HepG2 (cell line): Measurements from ENCODE around the gene SRRM3. TPM values are rescaled to one million over a fixed set of nuclear protein-coding genes. Genes with fewer than 3 reads are reported as not detected.

Experiments
- ATAC-seq: fragments of 200-7000 bp; cut with Tn5 transposase; 3 replicates; pipeline ENCODE4 v1.9.1; 2020; ENCODE audit warnings: mild to moderate bottlenecking, moderate library complexity
- BruUV-seq: library from RNA; stranded (reverse); fragments of 400-500 nt; replicated peaks from 2 replicates; lab custom pipeline; 2021; lab: Mats Ljungman, UMichigan
- CTCF ChIA-PET: fragments of 300-600 bp; formaldehyde crosslinking; extraction: SDS; loops from one replicate; lab custom pipeline; 2021; ENCODE audit warnings: low total read pairs, inconsistent platforms, low intra/inter-chr PET ratio; lab: Yijun Ruan, JAX
- POLR2A ChIA-PET: fragments of 350-600 bp; sonication (Branson Sonifier 250); formaldehyde crosslinking; loops from one replicate; lab custom pipeline; 2020; ENCODE audit warnings: antibody characterized with exemption, inconsistent platforms; lab: Yijun Ruan, JAX
- DNase-seq: peaks from one replicate; pipeline ENCODE4 v3.0.0-alpha.2; 2015; ENCODE audit warnings: low spot score
- FAIRE-seq: peaks from 3 replicates; lab custom pipeline; 2011; peaks lifted over from hg19 to GRCh38; lab: Jason Lieb, UNC
- H2AFZ ChIP-seq: one replicate; pipeline ENCODE4 v1.6.1; 2011; ENCODE audit warnings: low read length, inconsistent platforms
- H3K27ac ChIP-seq: fragments of 300-600 bp; 3 replicates; pipeline ENCODE4 v1.8.0; 2011; ENCODE audit warnings: mixed run types, mild to moderate bottlenecking, mixed read lengths, low read length, inconsistent platforms; ENCODE audit not compliant: insufficient read depth; ENCODE audit errors: extremely low read length
- H3K27me3 ChIP-seq, 2 experiments: fragments of 200-600 bp in 1 of 2; 2 replicates in 1 of 2; 3 replicates in 1 of 2; pipeline versions ENCODE4 v1.6.0 to v1.8.0; 2011; ENCODE audit warnings: low read length in 2 of 2, mild to moderate bottlenecking in 2 of 2, moderate library complexity in 2 of 2, inconsistent platforms in 1 of 2; ENCODE audit not compliant: insufficient read depth in 2 of 2, control insufficient read depth in 1 of 2
- H3K36me3 ChIP-seq, 2 experiments: fragments of 200-600 bp in 1 of 2; replicated peaks in 1 of 2; 2 replicates in 1 of 2; 3 replicates in 1 of 2; pipeline versions ENCODE4 v1.5.1 to v1.8.0; 2011; ENCODE audit warnings: low read length in 2 of 2, inconsistent platforms in 1 of 2; ENCODE audit not compliant: insufficient read depth in 2 of 2, control insufficient read depth in 1 of 2
- H3K4me1 ChIP-seq: 2 replicates; pipeline ENCODE4 v1.5.1; 2012; ENCODE audit warnings: low read length, inconsistent platforms; ENCODE audit not compliant: insufficient read depth
- H3K4me2 ChIP-seq: 2 replicates; pipeline ENCODE4 v1.6.0; 2011; ENCODE audit warnings: low read depth, low read length, inconsistent platforms
- H3K4me3 ChIP-seq, 3 experiments: fragments of 200-600 bp in 1 of 3; sonication (generic), shearing (Covaris generic) in 1 of 3; replicated peaks in 1 of 3; 2 replicates each; pipeline ENCODE4 v1.5.1; 2011 to 2016; ENCODE audit warnings: low read length in 3 of 3, inconsistent platforms in 2 of 3, low read depth in 2 of 3, mild to moderate bottlenecking in 2 of 3, control low read depth in 1 of 3, mixed read lengths in 1 of 3; ENCODE audit not compliant: insufficient read depth in 1 of 3
- H3K79me2 ChIP-seq: one replicate; pipeline ENCODE4 v1.6.1; 2011; ENCODE audit warnings: low read length, inconsistent platforms; ENCODE audit not compliant: insufficient read depth
- H3K9ac ChIP-seq: 2 replicates; pipeline ENCODE4 v1.6.0; 2011; ENCODE audit warnings: mild to moderate bottlenecking, low read depth, low read length, inconsistent platforms; ENCODE audit not compliant: insufficient read depth
- H3K9me3 ChIP-seq: 2 replicates; pipeline ENCODE4 v1.5.1; 2012; ENCODE audit warnings: mild to moderate bottlenecking, low read length
- H4K20me1 ChIP-seq: 2 replicates; pipeline ENCODE4 v1.6.0; 2011; ENCODE audit warnings: inconsistent platforms, mild to moderate bottlenecking, low read length, moderate library complexity; ENCODE audit not compliant: insufficient read depth
- BHLHE40 ChIP-seq: IDR thresholded peaks from 2 replicates; pipeline ENCODE4 v1.6.1; 2011; ENCODE audit warnings: low read length, improper control_type of control experiment
- HMGA1 ChIP-seq: sonication (generic); formaldehyde crosslinking; conservative IDR thresholded peaks from 2 replicates; pipeline ENCODE4 v1.4.0; 2020; ENCODE audit warnings: missing genetic modification reagents
- IRF2 ChIP-seq: IDR thresholded peaks from 2 replicates; pipeline ENCODE4 v1.6.1; 2018; ENCODE audit warnings: missing genetic modification reagents, missing compliant biosample characterization
- KLF16 ChIP-seq, 2 experiments: sonication (generic) in 1 of 2; formaldehyde crosslinking in 1 of 2; IDR thresholded peaks; 2 replicates each; pipeline versions ENCODE4 v1.6.1 to v1.8.0; 2016 to 2023; ENCODE audit warnings: missing genetic modification reagents in 2 of 2, missing compliant biosample characterization in 1 of 2
- NAIF1 ChIP-seq: sonication (generic); formaldehyde crosslinking; IDR thresholded peaks from 2 replicates; pipeline ENCODE4 v1.5.0; 2020; ENCODE audit warnings: mild to moderate bottlenecking, missing genetic modification reagents, borderline replicate concordance
- NFATC3 ChIP-seq: sonication (generic); formaldehyde crosslinking; IDR thresholded peaks from 2 replicates; pipeline ENCODE4 v1.5.1; 2020; ENCODE audit warnings: mild to moderate bottlenecking, missing genetic modification reagents
- TRIM22 ChIP-seq: fragments of 450-650 bp; IDR thresholded peaks from 2 replicates; pipeline ENCODE4 v1.6.1; 2017
- TSC22D2 ChIP-seq: sonication (generic); formaldehyde crosslinking; IDR thresholded peaks from 2 replicates; pipeline ENCODE4 v1.5.1; 2020; ENCODE audit warnings: missing genetic modification reagents, mild to moderate bottlenecking, borderline replicate concordance
- XRCC5 ChIP-seq: fragments of 200-400 bp; formaldehyde crosslinking; optimal IDR thresholded peaks from 2 replicates; pipeline ENCODE3; 2017; ENCODE audit warnings: mild to moderate bottlenecking, low read length
- ZBTB7B ChIP-seq: sonication (generic); formaldehyde crosslinking; IDR thresholded peaks from 2 replicates; pipeline ENCODE4 v1.4.0; 2020; ENCODE audit warnings: missing genetic modification reagents
- ZNF124 ChIP-seq: sonication (generic); formaldehyde crosslinking; IDR thresholded peaks from 2 replicates; pipeline ENCODE4 v1.4.0; 2020; ENCODE audit warnings: missing genetic modification reagents
- ZNF569 ChIP-seq: sonication (generic); formaldehyde crosslinking; IDR thresholded peaks from 2 replicates; pipeline ENCODE4 v1.5.0; 2020; ENCODE audit warnings: mild to moderate bottlenecking, missing genetic modification reagents, moderate library complexity, borderline replicate concordance
- ZNF7 ChIP-seq: IDR thresholded peaks from 2 replicates; pipeline ENCODE4 v1.6.1; 2016; ENCODE audit warnings: missing biosample characterization, missing genetic modification reagents
- ZZZ3 ChIP-seq: sonication (generic); formaldehyde crosslinking; IDR thresholded peaks from 2 replicates; pipeline ENCODE4 v1.4.0; 2020; ENCODE audit warnings: missing genetic modification reagents, mild to moderate bottlenecking, borderline replicate concordance
- WGBS: methylation state at CpG from one replicate; pipeline ENCODE4 v1.1.6; 2017; ENCODE audit warnings: low lambda C conversion rate; 5-methylcytosine and 5-hydroxymethylcytosine counted together
- in situ Hi-C: cut with HindIII; loops from 2 replicates; pipeline ENCODE4 v1.10.0; 2017; ENCODE audit warnings: low pct_unique_long_range_greater_than_20kb; ENCODE audit not compliant: extremely low pct_ligation_motif_present
- intact Hi-C: fragments of 100-400 bp; cut with micrococcal nuclease; formaldehyde crosslinking; loops from one replicate; pipeline ENCODE4 v1.10.0; 2022; ENCODE audit not compliant: unreplicated experiment
- polyA plus RNA-seq, 8 experiments: library from polyadenylated mRNA; depleted of rRNA in 3 of 8; stranded (reverse) in 7 of 8; unstranded in 1 of 8; fragments of >200 nt; fragmentation: Illumina TruSeq in 4 of 8; extraction: Trizol in 4 of 8; gene quantifications; 2 replicates each; pipeline versions ENCODE4 v1.2.1 to v1.2.3, GENCODE V29; 2011 to 2016; ENCODE audit warnings: low read depth in 4 of 8, missing spikeins in 1 of 8, mixed read lengths in 1 of 8; ENCODE audit not compliant: insufficient read depth in 1 of 8
- total RNA-seq, 5 experiments: library from RNA; depleted of rRNA; stranded (reverse); fragments of >200 nt; fragmentation: Illumina TruSeq; extraction: Trizol; gene quantifications; 2 replicates each; pipeline ENCODE4 v1.2.3, GENCODE V29; 2016; ENCODE audit warnings: low read depth in 1 of 5

Gene SRRM3
- total and polyA plus RNA-seq, 2 of the 13 experiments (the other 11 are each of a cell fraction or from before 2014, with no cell fraction given) = 0.13 to 0.54 TPM

DNA sequence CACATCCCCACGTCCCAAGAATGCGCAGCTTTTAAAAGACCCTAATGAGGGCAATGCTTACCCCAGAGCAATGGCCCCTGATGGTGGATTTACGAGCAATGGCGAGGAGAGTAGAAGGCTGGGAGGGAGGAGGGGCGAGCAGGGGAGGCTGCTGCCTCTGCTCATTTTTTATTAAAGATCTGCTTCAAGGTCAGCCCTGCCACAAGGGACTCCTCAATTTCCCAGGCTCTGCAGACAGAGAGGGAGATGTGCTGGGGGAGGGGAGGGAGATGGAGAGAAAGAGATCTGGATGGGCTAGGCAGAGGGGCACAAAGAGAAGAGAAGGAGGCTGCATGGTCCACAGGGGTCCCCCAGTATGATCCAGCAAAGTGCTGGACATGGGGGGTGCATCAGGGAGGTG, 7.8 kb upstream of the SRRM3 start:
- TF ChIP-seq ZBTB7B (CRISPR knock-in tag) (no peak), NFATC3 (CRISPR knock-in tag) (no peak), BHLHE40 (no peak), ZNF569 (no peak), TSC22D2 (CRISPR knock-in tag) (no peak), HMGA1 (CRISPR knock-in tag) (no peak), ZNF124 (CRISPR knock-in tag) (no peak), NAIF1 (CRISPR knock-in tag) (no peak), KLF16 (CRISPR knock-in tag; IDR thresholded peaks at IDR 0.05) (no peak), IRF2 (no peak), XRCC5 (no peak), ZZZ3 (CRISPR knock-in tag) (no peak), TRIM22 (no peak), ZNF7 (no peak)
- CTCF ChIA-PET = no interaction called here
- in situ Hi-C loops = no loop called here

More for the DNA sequence above, 7.8 kb upstream of the SRRM3 start:
- ATAC-seq (no peak), FAIRE-seq (no peak), DNase-seq (no peak)
- Histone ChIP-seq H3K79me2 (no peaks in the 10 kb centered on the region), H4K20me1 (no peaks in the 10 kb centered on the region), H3K9me3 (no peaks in the 10 kb centered on the region), H3K4me1 (peaks cover 10% of the 10 kb centered on the region), H3K9ac (no peak overlapping the region), H3K4me2 (no peak overlapping the region), H3K27ac (no peak overlapping the region), H2AFZ (no peak overlapping the region), H3K4me3 (no peak overlapping the region), H3K36me3 (no peaks in the 10 kb centered on the region), H3K27me3 (peaks cover 0 to 4% of the 10 kb centered on the region in 2 experiments; a peak in 3 of 5 replicates)
- intact Hi-C loops = no loop called here
- 37% methylated on average over 5 of the region's 5 CpGs for WGBS
- POLR2A ChIA-PET = no interaction called here
- BruUV-seq = no TSS peak
